ENCODE measurements around the gene MAIP1. TPM values are rescaled to one million over a fixed set of nuclear protein-coding genes. Genes with fewer than 3 reads are reported as not detected.

The MAIP1 gene
- total RNA-seq, 1 donor from 2014 or later, result 24.9 TPM

DNA sequence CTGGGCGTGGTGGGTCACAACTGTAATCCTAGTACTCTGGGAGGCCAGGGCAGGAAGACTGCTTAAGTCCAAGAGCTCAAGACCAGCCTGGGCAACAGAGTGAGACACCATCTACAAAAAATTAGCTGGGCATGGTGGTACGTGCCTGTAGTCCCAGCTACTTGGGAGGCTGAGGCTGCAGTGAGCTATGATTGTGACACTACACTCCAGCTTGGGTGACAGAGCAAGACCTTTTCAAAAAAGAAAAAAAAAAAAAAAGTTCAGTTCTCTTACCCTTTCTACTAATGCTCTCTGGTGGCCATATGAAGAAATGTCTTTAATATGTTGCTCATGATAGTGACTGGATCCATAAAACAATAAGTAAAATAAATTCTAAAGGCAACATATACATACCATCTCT, 15.0 kb upstream of the MAIP1 start:
- intact Hi-C loops (cut with DNase I), result no loop called here
- DNase-seq (ENCODE audit: missing footprints), result no peak
- no peak for ATAC-seq

DNA sequence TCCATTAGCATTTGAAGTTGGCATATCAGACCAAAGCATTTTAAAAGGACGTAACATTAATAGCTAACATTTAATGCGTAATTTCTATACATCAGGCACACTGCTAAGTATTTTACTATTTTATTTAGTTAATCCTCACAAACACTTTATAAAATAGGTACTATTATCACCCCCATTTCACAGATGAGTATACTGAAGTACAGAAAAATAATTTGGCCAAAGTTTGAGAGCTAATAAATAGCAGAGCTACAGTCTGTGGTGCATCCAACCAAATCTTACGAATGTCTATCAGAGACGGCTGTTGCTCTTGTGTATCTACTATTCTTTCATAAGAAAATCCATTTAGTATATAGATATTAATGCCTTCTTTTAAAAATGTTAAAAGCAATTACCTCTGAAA, 12.0 kb upstream of the MAIP1 start:
- intact Hi-C loops (cut with DNase I), result no loop called here
- no peak for ATAC-seq
- no peak for DNase-seq (ENCODE audit: missing footprints)

GRCh38 chr2:199946196-199946595, 9.2 kb upstream of the MAIP1 start:
- intact Hi-C loops (cut with DNase I), result no loop called here
- ATAC-seq (no peak), DNase-seq (ENCODE audit: missing footprints) (no peak)

DNA sequence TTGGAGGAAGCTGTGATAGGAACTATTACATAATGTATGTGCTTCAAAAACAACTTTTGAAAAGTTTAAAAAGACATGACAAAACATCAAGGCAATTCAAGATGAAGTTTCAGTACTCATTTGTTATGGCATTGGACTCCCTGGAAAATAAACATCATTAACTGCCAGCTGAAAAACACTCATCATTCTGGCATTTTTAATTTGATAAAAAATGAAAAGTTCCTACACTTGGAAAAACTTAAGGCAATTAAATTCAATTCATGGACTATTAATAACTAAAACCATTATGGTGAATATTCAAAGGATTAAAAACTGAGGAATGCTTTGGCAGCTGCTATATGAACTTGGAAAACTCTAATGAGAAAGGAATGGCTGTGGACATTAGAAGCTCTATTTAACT, 8.5 kb upstream of the MAIP1 start:
- intact Hi-C loops (cut with DNase I), result no loop called here
- ATAC-seq (no peak), DNase-seq (ENCODE audit: missing footprints) (no peak)

DNA sequence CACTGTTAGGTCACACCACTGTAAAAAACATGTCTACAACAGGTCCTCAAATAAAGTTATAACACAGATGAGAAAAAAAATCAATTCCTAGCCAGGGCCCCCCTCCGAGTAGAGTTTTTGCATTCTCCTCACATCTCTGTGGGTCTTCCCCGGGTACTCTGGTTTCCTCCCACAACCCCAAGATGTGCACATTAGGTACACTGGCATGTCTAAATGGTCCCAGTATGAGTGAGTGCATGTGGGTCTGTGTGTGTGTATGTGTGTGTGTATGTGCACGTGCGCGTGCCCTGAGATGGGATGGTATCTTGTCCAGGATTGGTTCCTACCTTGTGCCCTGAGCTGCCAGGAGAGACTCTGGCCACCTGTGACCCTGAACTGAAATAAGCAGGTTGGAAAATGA, 5.0 kb upstream of the MAIP1 start:
- intact Hi-C loops (cut with DNase I), result loop anchor here (5.0 kb wide), 1 partner anchor 38 kb away; the partner anchor contains the start of gene C2orf69
- DNase-seq (ENCODE audit: missing footprints) (no peak), ATAC-seq (no peak)

GRCh38 chr2:199951023-199951422, 4.4 kb upstream of the MAIP1 start:
- DNase-seq (ENCODE audit: missing footprints) (no peak), ATAC-seq (no peak)
- intact Hi-C loops (cut with DNase I), result loop anchor here (5.0 kb wide), 1 partner anchor 39 kb away; the partner anchor contains the start of gene C2orf69

- intact Hi-C loops (cut with DNase I), result no loop called here
- no peak for DNase-seq (ENCODE audit: missing footprints)
These were observed 409 bp upstream of the MAIP1 start for GRCh38 chr2:199955007-199955338.

DNA sequence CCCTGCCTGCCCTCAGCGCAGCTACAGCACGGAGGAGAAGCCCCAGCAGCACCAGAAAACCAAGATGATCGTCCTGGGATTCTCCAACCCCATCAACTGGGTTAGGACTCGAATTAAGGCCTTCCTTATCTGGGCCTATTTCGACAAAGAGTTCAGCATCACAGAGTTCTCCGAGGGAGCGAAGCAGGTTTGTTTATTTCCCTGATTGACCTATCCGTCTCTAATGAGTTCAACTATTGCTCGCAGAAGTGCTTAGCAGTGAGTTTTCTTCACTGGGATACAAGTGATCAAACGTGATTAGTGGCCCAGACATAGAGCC, 639 bp downstream of the MAIP1 start:
- no peak for ATAC-seq
- DNase-seq (ENCODE audit: missing footprints), result no peak
- intact Hi-C loops (cut with DNase I), result no loop called here

More at GRCh38 chr2:199955007-199955338, 409 bp upstream of the MAIP1 start:
- ATAC-seq, result peak; percentile 37

DNA sequence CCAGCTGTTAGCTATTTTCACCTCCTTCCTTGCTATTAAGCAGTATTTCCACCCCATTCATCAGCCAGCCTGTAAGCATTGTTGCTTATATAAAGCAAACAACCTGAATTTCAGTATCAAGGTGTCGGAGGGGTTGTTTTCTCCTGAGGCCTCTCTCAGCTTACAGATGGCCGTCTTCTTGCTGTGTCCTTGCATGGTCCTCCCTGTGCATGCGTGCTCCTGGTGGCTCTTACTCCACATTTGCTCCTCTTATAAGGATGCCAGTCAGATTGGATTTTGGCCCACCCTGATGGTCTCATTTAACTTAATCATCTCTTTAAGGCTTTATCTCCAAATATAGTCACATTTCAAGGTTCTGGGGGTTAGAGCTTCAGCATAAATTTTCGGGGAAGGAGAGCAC, 2.6 kb downstream of the MAIP1 start:
- ATAC-seq (no peak), DNase-seq (ENCODE audit: missing footprints) (no peak)
- intact Hi-C loops (cut with DNase I), result no loop called here

DNA sequence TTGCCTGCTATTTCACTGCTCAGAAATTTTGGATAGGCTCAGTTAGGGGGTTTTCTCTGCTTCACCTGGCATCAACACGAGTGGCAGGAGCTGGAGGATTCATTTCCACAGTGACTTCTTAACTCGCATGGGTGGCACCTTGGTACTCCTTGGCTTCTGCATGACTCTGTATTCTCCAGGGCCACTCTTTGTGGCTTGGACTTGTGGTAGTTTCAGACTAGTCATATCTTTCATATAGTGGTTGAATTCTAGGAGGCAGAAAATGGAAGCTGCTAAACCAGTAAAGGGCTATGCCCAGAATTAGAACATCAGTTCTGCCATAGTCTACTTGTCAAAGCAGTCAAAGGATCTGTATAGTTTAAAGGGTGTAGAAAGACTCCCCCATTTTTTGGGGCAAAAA, 6.8 kb downstream of the MAIP1 start:
- DNase-seq (ENCODE audit: missing footprints), result no peak
- intact Hi-C loops (cut with DNase I), result no loop called here
- ATAC-seq, result no peak

GRCh38 chr2:199966405-199966804, 11.0 kb downstream of the MAIP1 start:
- DNase-seq (ENCODE audit: missing footprints), result no peak
- no peak for ATAC-seq
- intact Hi-C loops (cut with DNase I), result no loop called here

DNA sequence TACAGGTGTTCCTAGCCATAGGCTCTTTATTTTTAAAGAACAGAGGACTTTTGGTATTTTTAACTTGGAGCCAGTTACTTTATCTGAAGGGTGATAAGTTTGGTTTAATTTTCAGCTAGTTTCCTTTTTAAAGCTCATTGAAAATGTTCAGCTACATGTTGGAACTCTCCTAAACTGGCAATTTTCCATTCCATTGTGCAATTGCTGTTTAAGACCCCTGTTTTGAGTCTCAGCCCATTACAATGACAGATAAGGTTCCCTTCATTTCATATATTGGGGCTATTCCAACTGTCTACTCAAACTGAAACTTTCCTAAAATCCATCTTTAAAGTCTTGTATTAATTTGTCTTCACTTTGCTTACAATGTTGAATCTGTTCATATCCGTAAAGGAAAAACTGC, 11.6 kb downstream of the MAIP1 start:
- intact Hi-C loops (cut with DNase I), result no loop called here
- no peak for ATAC-seq
- no peak for DNase-seq (ENCODE audit: missing footprints)

DNA sequence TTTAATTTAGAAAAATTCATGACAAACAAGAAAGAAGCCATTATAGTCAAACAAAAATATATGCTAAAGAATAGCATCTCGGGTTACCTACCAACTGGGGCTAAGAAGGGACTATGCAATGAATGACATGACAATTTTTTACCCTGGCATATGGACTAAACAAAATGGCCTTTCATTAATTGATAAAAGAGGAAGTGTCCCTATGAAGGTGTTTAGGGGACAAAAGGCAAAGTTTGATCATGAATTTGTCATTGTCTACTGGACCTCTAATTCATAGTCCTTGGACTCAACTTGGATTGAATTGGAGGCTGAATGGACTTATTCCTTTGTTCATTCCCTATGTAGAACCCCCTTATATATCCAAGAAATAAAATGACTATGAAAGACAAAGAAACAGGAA, 12.7 kb downstream of the MAIP1 start:
- intact Hi-C loops (cut with DNase I), result no loop called here
- no peak for ATAC-seq
- no peak for DNase-seq (ENCODE audit: missing footprints)

GRCh38 chr2:199972088-199972626, 16.8 kb downstream of the MAIP1 start:
- ATAC-seq (no peak), DNase-seq (ENCODE audit: missing footprints) (no peak)
- intact Hi-C loops (cut with DNase I), result loop anchor here (5.0 kb wide), 1 partner anchor 730 kb away; no protein-coding TSS in a partner anchor

DNA sequence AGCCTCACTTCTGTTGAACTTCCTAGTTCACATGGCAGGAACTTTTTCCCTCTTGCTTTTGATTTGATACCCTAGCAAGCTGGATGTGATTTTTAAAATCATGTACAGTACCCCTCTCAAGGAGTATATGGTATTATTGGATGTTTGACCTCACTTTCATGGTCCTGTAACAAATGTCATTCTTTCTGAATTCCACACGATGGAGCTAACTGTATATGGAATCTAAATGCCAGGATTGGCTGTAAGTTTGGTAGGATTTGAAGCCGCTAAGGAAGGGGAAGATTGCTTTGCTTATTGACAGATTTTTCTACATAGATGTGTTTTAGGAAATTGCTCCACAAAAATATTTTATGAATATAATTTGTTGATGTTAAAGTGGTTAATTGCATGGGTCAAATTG, 18.3 kb downstream of the MAIP1 start:
- DNase-seq (ENCODE audit: missing footprints) (no peak), ATAC-seq (peak; percentile 42)
- intact Hi-C loops (cut with DNase I), result loop anchor here (5.0 kb wide), 1 partner anchor 729 kb away; no protein-coding TSS in a partner anchor

- ATAC-seq (no peak), DNase-seq (ENCODE audit: missing footprints) (no peak)
- intact Hi-C loops (cut with DNase I), result no loop called here
These were observed 20.0 kb downstream of the MAIP1 start for GRCh38 chr2:199975273-199975895.

DNA sequence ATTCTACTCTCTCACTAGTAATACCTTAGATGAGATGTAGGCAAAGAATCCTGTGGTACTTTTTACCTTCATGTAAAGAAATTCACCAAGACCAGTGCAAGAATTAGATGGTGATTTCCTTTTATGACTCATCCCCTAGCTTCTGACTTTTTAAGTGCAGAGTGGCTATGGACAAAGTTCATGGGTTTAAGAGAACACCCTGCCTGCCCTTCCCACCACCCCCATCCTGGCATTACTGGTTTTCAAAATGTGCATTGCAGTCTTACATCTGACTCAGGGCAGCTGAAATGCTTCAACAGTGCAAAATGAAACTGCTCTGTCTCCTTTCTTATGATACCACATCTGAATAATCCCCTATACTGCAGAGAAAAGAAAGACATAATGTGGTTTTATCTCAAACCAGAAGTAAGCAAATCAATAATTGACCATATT, 22.6 kb downstream of the MAIP1 start:
- ATAC-seq (no peak), DNase-seq (ENCODE audit: missing footprints) (no peak)
- intact Hi-C loops (cut with DNase I), result no loop called here

DNA sequence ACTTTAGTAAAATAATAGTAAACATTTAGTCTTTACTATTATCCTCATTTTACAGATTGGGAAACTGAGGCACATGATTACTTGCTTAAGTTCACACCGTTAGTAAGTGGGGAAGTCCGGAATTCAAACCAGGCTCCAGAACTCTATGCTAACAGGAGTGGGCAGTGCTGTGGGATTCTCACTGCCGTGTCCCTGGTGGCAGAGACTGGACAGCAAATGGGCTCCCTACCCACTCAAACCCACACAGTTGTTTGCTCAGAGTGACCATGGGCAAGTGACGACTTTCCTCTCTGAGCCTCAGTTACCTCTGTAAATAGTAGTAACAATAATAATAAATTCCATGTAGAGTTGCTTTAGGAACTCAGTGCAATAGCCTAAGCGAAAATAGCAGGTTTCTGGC, 24.0 kb downstream of the MAIP1 start:
- ATAC-seq (no peak), DNase-seq (ENCODE audit: missing footprints) (no peak)
- intact Hi-C loops (cut with DNase I), result no loop called here

- intact Hi-C loops (cut with DNase I), result loop anchor here (1.0 kb wide), 1 partner anchor 501 kb away; no protein-coding TSS in a partner anchor
- DNase-seq (ENCODE audit: missing footprints) (peak; percentile 88), ATAC-seq (peak; percentile 76)
These were observed 24.6 kb downstream of the MAIP1 start for GRCh38 chr2:199979832-199980628.

GRCh38 chr2:199982126-199982843, 26.9 kb downstream of the MAIP1 start:
- DNase-seq (ENCODE audit: missing footprints) (no peak), ATAC-seq (no peak)
- intact Hi-C loops (cut with DNase I), result no loop called here

Data from Right ventricle myocardium inferior (tissue), 1 donor.